GM19397 (cell line): ENCODE results near the gene PPP1R14B.

Source experiments
- ATAC-seq: cut with Tn5 transposase; IDR thresholded peaks from one replicate; pipeline ENCODE4 v1.9.1; 2021; ENCODE audit warnings: mild to moderate bottlenecking, moderate library complexity; ENCODE audit not compliant: unreplicated experiment

PPP1R14B gene, protein sequence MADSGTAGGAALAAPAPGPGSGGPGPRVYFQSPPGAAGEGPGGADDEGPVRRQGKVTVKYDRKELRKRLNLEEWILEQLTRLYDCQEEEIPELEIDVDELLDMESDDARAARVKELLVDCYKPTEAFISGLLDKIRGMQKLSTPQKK

DNA sequence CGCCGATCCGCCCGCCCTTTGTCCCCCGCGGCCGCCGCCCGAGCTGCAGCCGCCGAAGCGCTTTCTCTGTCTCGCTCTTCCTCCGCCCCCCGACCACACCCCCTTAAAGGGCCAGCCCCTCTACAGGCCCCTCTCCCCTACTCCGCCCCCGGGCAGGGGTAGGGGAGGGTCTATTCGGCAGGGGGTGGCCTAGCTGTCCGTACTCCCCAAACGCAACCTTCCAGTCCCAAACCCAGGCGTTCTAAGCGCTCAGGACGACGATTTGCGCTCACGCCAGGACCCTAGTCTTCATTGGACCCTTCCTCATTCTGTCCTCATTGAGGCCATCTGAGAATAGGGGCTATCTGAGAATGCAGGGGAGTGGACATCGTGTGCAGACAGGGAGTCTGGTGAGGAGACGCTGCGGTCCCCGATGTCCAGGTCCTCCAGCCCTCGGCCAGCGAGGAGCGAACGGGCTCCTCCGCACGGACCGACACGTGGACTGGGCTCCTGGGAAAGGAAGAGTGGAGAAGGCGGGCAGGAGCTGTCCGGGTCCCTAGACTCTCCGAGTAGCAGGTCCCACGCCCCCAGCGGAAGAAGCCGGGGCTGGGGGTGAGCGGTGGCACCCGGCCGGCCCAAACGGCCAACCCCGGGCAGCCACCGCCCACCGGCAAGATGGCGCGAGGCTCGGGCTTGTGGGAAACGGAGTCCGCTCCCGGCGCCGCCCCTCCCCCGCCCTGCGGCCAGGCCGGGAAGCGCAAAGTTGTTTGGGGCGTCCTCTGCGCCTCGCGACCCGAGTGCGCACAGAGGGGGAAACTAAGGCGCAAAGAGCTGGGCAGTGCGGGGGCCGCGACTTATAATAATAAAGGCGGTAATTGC, at the start of gene PPP1R14B:
Gene PPP1R14B, minus strand, starts transcription at position 73 of the 858 bp plus-strand sequence. CDS start 270 bp downstream, outside the sequence.
- ATAC-seq: peak; percentile 35

DNA sequence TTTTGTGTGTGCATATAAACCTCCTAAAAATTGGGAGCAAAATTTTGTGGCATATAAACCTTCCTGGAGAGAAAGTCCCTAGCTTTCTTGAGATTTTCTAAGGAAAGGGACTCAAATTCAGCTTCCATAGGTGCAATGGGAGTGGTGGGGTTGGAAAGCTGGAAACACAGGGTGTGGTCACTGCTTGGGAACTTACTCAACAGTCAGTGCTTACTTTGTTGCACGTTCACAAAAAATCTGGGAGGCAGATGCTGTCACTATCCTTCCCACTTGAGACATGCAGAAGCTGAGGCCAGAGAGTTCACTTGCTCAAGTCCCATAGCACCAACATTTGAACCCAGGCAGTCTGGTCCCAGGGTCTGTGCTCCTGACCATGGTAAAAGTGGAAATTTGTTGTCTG, 49.5 kb upstream of the PPP1R14B start:
- ATAC-seq: no peak

DNA sequence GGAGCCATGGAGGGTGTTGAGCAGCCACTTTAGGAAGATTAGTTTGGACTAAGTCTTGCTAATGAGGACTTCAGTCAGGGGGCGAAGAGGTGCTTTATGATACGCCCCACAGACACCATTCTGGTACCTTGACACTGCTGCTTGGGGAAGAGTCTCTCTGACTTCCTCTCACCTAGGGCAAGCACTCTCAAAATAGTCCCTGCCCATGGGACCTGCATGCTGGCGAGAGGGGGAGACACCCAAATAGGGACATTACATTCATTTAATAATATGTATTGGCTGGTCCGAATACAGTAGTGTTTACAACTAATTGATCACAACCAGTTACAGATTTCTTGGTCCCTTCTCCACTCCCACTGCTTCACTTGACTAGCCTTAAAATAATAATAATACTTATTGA, 49.0 kb upstream of the PPP1R14B start:
- no peak for ATAC-seq

DNA sequence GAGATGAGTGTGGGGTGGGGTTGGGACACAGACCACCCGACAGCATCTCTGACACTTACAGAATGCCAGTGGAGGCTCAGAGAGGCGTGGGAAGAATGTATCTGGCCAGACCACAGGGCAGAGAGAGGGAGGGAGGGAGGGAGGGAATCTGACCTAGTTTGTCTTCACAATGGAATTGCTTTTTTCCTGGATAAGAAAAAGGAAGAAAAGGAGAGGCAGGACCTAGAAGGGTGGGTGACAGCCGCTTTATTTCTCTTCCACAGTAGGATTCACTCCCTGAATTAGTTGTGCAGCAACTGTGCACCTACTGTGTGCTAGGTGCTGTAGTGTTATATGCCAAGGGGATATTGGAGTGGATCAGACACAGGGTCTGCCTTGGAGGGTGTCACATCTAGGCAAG, 48.0 kb upstream of the PPP1R14B start:
- ATAC-seq: no peak

DNA sequence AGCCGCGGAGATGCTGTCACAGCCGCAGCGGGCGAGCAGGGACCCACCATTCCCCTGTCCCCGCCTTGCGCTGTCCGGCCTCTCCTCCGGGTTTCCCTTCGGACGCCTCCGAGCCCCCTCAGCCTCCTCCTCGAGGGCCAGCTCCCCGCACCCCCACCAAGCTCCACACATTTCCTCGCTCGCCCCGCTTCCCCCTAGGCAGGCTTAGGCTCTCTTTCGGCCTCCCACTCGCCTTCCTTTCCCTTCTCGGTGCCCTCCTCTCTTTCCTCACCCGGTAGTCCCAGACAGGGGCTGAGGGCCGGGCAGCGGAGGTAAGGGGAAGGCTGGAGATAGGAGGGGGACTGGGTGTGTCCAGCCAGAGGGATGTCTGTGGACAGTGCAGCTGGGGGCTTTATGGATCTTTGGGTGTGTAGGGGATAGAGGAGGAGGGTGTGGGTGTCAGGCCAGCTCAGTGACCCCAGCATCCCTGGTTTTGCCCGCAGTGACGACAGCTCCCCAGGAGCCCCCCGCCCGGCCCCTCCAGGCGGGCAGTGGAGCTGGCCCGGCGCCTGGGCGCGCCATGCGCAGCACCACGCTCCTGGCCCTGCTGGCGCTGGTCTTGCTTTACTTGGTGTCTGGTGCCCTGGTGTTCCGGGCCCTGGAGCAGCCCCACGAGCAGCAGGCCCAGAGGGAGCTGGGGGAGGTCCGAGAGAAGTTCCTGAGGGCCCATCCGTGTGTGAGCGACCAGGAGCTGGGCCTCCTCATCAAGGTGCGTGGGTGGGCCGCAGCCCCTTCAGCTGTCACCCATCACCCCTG, 45.9 kb upstream of the PPP1R14B start:
- ATAC-seq: no peak

DNA sequence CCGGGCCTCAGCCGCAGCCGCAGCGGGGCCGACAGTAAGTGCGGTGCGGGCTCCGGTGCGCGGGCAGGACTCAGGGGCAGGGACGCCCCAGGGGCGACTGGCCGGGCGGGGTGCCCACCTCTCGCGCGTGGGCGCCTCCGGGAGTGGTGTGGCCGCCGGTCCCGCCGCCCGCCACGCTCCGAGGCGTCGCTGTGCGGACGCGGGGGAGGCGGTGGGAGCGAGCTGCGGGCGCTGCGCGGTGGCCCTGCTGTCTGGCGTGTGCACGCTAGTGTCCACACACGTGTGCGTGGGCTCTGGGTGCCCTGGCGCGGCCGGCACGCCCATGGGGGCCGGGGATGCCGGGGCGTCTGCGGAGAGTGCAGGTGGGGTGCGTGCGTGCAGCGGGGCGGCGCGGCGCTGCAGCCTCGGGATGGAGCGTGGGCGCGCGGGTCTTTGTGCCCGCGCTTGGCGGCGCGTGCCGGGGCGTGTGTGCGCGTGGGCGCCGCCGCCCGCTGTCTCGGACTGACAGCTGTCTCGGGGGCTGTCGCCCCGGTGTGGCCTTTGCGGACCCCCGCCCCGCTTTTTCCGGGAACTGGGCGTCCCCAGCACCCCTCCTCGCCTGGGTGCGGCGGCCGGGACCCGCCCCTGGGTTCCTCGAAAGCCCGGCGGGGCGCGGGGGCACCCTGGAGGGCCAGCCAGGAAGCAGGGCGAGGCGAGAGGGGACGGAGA, 45.2 kb upstream of the PPP1R14B start:
- no peak for ATAC-seq

DNA sequence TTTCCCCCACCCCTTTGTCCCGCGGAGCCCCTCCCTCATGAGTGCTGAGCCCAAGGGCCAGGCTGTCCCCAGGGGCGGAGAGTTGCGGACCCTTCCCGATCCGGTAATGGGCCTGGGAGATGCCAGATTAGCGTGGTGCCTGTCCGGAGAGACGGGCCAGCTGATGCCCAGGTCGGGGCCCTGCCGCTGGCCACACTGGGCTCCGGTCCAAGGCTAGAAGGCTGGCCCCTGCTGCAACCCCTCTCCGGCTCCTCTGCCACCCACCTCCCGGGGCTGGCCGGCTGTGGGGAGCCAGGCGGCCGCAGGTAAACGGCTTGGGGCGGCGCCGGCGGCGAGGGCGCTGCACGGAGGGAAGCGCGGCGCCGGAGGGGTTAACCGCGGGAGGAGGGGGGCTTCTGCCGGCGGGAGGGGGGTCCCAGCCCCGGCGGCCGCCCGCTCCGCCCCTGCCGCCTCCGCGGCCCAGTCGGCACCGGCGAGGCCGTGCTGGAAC, 44.6 kb upstream of the PPP1R14B start, which contains the start of gene KCNK4:
Gene KCNK4, plus strand, starts transcription at position 41 of the 490 bp plus-strand sequence. CDS start 1,717 bp downstream, outside the sequence.
- ATAC-seq: no peak

DNA sequence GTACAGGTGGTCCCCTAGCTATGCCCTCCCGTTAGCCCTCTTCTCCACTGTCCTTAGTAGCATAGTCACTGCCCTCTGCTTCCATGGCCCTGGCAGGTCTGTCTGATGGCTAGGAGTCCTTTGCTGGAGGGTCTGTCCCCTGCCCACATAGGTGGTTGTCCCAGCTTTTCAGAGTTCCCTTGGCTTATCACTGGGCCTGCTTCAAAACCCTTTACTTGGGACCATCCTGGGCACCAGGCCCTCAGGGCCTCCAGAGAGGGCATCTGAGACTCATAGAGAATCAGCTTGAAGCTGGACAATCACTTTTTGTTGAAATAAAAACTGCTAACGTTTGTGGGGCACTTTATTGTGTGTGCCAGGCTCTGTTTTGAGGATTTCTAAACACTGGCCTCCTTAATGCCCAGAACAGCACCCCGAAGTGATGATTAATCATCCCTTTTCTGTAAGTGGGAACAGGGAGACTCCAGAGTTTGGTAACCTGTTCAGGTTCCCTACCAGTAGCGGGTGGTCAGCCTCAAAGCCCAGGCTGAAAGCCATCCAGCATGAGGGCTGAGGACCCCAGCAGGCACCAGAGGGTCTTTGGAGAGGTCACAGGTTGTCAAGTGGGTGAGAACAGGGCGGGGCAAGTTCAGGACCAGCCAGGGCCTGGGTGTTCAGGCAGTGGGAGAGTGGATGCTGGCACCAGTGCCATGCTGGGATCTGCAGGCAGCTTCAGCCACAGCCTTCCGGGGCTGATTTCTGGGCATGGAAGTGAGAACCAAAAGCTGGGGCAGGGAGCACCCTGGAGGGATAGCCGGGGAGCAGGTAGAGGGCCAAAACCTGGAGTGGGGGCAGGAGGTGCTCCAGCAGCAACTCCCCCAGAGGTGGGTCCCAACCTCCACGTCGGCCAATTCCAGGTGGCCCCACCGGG, 43.9 kb upstream of the PPP1R14B start:
- ATAC-seq: no peak

DNA sequence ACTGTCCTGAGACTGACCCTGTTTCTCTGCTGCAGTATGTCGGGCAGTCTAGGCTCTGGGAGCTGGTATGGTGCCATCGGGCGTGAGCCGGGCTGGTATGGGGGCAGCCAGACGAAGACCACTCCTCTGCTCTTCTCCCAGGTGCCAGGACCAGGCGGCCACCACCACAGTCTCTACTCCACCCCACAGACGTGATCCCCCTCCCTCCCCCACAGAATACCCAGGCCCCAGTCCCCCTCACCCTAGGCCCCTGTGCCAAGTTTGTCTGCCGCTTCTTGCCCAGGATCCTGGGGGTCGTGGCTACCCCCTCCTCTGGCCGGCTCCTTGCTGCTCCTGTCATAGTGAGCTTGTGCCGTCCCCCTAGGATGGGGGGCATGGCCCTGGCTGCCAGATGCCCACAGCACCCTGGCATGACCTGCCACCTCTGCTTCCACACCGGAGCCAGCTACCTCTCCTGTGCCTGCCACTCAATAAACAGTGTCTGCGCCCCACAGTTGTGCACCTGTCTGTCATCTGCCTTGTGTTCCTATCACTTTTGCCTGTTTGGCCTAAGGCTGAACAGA, 42.3 kb upstream of the PPP1R14B start:
- no peak for ATAC-seq

DNA sequence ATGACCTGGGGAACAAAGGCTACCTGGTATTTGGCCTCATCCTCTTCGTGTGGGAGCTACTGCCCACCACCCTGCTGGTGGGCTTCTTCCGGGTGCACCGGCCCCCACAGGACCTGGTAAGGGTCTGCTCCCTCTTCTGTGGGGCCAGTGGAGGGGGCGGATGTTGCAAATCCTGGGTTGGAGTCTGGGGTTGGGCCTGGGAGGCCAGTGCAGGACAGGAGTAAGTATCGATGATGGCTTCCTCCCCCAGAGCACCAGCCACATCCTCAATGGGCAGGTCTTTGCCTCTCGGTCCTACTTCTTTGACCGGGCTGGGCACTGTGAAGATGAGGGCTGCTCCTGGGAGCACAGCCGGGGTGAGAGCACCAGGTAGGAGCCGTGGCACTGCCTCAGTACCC, 41.6 kb upstream of the PPP1R14B start:
- no peak for ATAC-seq

DNA sequence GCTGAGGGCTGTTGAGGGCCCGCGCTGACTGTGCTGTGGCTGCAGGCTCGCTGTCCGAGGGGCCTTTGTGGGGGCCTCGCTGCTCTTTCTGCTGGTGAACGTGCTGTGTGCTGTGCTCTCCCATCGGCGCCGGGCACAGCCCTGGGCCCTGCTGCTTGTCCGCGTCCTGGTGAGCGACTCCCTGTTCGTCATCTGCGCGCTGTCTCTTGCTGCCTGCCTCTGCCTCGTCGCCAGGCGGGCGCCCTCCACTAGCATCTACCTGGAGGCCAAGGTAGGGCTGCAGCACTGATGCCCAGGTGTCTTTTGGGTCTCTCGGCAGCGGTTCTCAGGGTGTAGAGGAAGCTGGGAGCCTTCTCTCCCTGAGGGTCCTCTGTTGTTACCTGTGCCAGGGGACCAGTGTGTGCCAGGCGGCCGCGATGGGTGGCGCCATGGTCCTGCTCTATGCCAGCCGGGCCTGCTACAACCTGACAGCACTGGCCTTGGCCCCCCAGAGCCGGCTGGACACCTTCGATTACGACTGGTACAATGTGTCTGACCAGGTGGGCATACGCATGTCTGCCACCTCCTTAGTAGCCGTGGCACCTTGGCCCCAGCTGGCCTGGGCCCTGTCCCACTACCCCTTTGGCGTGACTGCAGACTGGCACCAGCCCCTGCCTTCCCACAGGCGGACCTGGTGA, 41.1 kb upstream of the PPP1R14B start:
- no peak for ATAC-seq

DNA sequence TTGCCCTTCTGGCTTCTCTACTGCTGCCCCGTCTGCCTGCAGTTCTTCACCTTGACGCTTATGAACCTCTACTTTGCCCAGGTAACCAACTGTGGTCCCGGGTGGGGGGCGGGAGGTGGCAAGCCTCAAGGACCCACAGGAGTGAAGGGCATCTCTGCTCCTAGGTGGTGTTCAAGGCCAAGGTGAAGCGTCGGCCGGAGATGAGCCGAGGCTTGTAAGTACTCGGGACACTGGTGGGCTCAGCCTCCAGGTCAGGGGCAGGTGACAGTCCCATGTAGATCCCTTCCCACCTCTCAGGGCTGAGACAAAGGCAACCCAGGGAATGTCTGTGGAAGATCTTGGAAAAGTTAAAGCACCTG, 40.0 kb upstream of the PPP1R14B start:
- no peak for ATAC-seq

DNA sequence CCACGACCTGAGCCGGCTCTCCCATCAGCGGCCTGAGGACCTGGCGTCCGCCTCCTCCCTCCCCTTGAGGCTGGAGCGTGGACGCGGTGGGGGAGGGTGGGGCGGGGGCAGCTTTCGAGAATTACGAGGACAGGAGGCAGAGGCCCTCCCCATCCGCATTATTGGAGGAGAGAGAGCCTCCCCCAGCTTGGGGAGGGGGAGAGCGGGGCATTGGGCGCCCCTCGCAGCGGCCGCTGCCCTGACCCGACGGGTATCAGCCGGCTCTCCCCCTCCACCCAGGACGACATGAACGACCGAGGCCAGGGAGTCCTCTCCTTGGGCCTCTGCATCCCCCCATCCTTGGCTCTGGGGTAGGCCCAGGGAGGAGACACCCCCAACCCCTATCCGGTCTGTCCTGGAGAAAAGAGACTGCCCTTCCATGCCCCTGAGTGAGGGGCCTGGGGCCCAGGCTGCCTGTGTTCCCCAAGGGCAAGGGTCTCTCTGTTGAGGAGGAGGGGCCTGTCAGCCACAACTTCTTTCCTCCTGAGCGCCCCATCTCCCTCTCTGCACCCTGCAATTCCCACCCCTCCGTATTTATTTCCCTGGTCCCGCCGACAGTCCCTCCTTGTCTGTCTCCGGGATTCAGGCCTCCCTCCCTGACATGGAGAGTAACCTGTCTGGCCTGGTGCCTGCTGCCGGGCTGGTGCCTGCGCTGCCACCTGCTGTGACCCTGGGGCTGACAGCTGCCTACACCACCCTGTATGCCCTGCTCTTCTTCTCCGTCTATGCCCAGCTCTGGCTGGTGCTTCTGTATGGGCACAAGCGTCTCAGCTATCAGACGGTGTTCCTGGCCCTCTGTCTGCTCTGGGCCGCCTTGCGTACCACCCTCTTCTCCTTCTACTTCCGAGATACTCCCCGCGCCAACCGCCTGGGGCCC, 39.4 kb upstream of the PPP1R14B start:
- no peak for ATAC-seq

DNA sequence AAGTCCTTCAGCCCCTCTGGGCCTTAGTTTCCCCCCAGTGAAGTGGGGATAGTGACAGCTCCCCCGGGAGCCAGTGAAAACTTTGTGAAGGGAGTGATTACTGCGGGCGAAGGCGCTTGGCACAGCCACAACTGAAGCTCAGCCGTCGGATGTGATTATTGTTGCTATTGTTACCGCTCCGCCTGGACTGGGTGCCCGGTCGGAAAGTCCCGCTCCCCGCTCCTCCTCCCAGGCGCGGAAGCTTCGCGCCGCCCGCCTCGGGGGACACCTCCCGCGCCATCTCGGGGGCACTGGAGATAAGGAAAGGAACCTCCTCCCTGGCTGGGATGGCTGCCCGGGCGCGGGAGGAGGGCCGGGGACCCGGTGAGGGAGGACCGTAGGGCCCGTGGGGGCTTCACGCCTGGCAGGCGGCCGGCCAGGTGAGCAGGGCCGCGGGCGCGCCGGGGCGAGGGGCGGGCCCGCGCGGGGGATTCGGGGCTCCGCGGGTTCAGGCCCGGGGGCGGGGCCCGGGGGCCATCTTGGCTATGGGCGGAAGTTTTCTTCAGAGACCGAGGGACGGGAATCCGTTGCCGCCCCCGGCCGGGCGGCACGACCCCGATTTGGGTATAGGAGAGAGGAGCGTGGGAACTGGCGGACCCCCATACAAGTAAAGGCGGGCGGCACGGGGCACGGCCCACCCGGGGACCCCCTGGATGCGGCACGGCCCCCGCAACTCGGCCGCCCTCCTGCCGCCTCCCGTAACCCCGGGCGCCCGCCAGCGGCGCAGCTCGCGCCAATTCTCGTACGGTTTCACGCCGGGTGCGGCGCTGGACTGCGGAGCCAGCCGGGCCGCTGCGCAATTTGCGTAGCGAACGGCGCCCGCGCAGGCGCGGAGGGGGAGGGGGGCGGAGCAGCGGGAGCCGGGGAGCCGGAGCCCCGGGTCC, 38.5 kb upstream of the PPP1R14B start, which contains the start of gene GPR137:
Gene GPR137, plus strand, starts transcription at position 887 of the 923 bp plus-strand sequence. CDS start 677 bp downstream, outside the sequence.
- ATAC-seq: peak; percentile 56

DNA sequence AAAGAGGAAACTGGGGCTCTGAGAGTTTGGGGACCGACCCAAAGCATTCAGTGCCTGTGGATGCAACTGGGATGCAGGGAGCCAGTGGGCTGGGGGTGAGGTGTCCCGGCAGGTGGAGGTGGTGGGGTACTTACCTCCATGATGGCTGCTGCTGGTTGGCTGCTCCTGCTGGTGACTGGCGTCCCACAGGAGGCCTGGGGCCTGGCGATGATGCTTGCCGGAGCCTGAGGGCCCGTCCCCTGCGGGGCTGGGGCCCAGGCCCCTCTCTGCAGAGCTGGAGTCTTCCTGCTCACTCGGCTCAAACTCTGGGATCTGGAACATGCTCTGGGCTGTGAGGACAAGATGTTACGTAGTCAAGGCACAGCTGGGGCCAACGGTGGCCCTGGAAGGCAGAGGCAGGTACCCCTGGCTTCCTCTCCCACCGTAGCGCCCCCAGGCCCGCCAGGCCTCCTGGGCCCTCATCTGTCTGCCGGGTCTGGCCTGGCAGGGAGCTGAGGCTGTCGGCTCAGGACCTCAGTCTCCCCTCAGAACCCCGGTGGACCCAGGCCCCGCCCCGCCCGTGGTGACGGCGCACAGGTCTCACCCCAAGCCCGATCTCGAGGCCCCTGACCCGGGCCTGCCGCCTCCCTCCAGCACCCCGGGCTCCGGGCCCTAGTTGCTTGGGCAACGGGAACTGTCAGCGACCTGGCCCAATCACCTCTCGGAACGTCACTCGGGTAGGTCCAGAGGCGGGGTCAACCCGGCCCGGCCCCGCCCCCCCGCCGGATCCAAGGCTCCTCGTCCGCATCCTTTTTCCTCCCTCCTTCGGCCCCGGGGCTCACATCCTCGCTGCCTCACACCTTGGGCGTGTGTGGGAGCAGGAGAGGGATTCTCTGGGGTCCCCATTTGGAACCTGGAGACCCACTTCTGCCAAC, 37.6 kb upstream of the PPP1R14B start, which contains the start of gene BAD:
Gene BAD, minus strand, starts transcription at position 618 of the 914 bp plus-strand sequence. Its CDS starts 297 bp downstream, at position 321.
- ATAC-seq: peak; percentile 66
